Colonic mucosa (tissue), 4 donors: ENCODE data around the gene DTX4. TPM values are rescaled to one million over a fixed set of nuclear protein-coding genes. Genes with fewer than 3 reads are reported as not detected.
A peak's percentile ranks its signal among the peaks of the same experiment; 100 is the strongest.

ENCODE experiments used
- DNase-seq: peaks from one replicate; pipeline ENCODE4 v3.0.0-alpha.2; 2020
- H3K27ac ChIP-seq: fragments of 200-600 bp; one replicate; pipeline ENCODE4 v1.8.0; 2021
- H3K27me3 ChIP-seq: fragments of 200-600 bp; one replicate; pipeline ENCODE4 v1.8.0; 2021
- H3K36me3 ChIP-seq: fragments of 200-600 bp; one replicate; pipeline ENCODE4 v1.8.0; 2021
- H3K4me1 ChIP-seq: fragments of 200-600 bp; one replicate; pipeline ENCODE4 v1.8.0; 2021; ENCODE audit warnings: mild to moderate bottlenecking
- H3K4me3 ChIP-seq: fragments of 200-600 bp; one replicate; pipeline ENCODE4 v1.8.0; 2021
- H3K9ac ChIP-seq, 2 donors: one replicate each; pipeline ENCODE4 v1.7.0; 2013; ENCODE audit warnings: control low read depth in 2 of 2, low read depth in 2 of 2, low read length in 2 of 2
- H3K9me3 ChIP-seq: fragments of 200-600 bp; one replicate; pipeline ENCODE4 v1.8.0; 2021
- intact Hi-C: fragments of 100-400 bp; cut with DNase I; formaldehyde crosslinking; loops from one replicate; pipeline ENCODE4 v1.14.1; 2022
- total RNA-seq, 2 donors: library from RNA; stranded (reverse); fragmentation: NEBNext Ultra II Directional in 1 of 2; extraction: Animal tissue kit (Norgen Biotek cat#: 25700) in 1 of 2; gene quantifications; one replicate each; pipeline ENCODE4 v1.2.1, GENCODE V29; 2021
- TF ChIP-seq, protein P1 (sequence below): fragments of 200-600 bp; IDR thresholded peaks from one replicate; pipeline ENCODE4 v1.8.0; 2022; ENCODE audit warnings: antibody characterized with exemption, mild to moderate bottlenecking
- donor health status: healthy.
- donor health status: DM: no; HTN: no; CAD: no.
- donor health status: DM: no; HTN: no; CAD: no.

The DTX4 gene
- total RNA-seq, 2 donors from 2014 or later: 54.7 to 59.7 TPM

DNA sequence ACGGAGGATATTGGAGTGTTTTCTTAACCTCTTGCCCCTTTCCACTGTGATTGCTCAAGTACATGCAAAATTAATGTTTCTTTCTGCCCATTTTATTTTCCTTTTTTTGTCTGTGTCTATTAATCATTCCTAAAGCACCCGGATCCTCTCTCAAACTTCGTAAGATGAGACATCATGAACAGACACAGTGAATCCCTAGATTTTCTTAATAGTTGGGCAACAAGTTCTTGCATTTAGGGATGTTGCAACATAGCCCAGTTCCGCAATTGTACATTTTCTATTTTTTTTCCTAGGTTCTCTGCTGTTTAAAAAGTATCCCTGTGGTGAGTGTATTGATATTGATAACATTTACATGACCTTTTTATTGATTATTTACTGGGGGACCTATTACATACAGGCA lies 26.4 kb upstream of the DTX4 start:
- TF ChIP-seq, protein P1, sequence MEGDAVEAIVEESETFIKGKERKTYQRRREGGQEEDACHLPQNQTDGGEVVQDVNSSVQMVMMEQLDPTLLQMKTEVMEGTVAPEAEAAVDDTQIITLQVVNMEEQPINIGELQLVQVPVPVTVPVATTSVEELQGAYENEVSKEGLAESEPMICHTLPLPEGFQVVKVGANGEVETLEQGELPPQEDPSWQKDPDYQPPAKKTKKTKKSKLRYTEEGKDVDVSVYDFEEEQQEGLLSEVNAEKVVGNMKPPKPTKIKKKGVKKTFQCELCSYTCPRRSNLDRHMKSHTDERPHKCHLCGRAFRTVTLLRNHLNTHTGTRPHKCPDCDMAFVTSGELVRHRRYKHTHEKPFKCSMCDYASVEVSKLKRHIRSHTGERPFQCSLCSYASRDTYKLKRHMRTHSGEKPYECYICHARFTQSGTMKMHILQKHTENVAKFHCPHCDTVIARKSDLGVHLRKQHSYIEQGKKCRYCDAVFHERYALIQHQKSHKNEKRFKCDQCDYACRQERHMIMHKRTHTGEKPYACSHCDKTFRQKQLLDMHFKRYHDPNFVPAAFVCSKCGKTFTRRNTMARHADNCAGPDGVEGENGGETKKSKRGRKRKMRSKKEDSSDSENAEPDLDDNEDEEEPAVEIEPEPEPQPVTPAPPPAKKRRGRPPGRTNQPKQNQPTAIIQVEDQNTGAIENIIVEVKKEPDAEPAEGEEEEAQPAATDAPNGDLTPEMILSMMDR: no peak
- no peaks in the 10 kb centered on the region for H3K4me1 ChIP-seq
- H3K36me3 ChIP-seq: no peaks in the 10 kb centered on the region
- H3K9me3 ChIP-seq: no peaks in the 10 kb centered on the region
- peak overlapping the region in 1 of 2 donors; percentile 12 for H3K9ac ChIP-seq
- intact Hi-C loops: no loop called here
- DNase-seq: no peak
- H3K27ac ChIP-seq: peak overlapping the region; percentile 95
- no peaks in the 10 kb centered on the region for H3K27me3 ChIP-seq
- H3K4me3 ChIP-seq: no peak overlapping the region

- TF ChIP-seq, protein P1: no peak
- no peak overlapping the region for H3K4me3 ChIP-seq
- no peaks in the 10 kb centered on the region for H3K27me3 ChIP-seq
- no peak for DNase-seq
- H3K9ac ChIP-seq: no peak overlapping the region
- H3K4me1 ChIP-seq: no peaks in the 10 kb centered on the region
- no peaks in the 10 kb centered on the region for H3K36me3 ChIP-seq
- H3K27ac ChIP-seq: no peak overlapping the region
- intact Hi-C loops: no loop called here
- H3K9me3 ChIP-seq: no peaks in the 10 kb centered on the region
These were observed 20.2 kb upstream of the DTX4 start for GRCh38 chr11:59151761-59152160.

GRCh38 chr11:59152312-59152951 lies 19.5 kb upstream of the DTX4 start:
- TF ChIP-seq, protein P1: no peak
- Histone ChIP-seq H3K27me3 (no peaks in the 10 kb centered on the region), H3K27ac (no peak overlapping the region), H3K4me3 (no peak overlapping the region), H3K36me3 (no peaks in the 10 kb centered on the region), H3K9ac (peak overlapping the region in 1 of 2 donors; percentile 20), H3K9me3 (no peaks in the 10 kb centered on the region), H3K4me1 (no peaks in the 10 kb centered on the region)
- intact Hi-C loops: no loop called here
- no peak for DNase-seq

GRCh38 chr11:59154610-59155009 lies 17.3 kb upstream of the DTX4 start:
- H3K4me3 ChIP-seq: no peak overlapping the region
- TF ChIP-seq, protein P1: no peak
- no peaks in the 10 kb centered on the region for H3K9me3 ChIP-seq
- H3K27me3 ChIP-seq: no peaks in the 10 kb centered on the region
- H3K9ac ChIP-seq: no peak overlapping the region
- H3K36me3 ChIP-seq: no peaks in the 10 kb centered on the region
- DNase-seq: no peak
- H3K4me1 ChIP-seq: no peaks in the 10 kb centered on the region
- H3K27ac ChIP-seq: no peak overlapping the region
- intact Hi-C loops: no loop called here

DNA sequence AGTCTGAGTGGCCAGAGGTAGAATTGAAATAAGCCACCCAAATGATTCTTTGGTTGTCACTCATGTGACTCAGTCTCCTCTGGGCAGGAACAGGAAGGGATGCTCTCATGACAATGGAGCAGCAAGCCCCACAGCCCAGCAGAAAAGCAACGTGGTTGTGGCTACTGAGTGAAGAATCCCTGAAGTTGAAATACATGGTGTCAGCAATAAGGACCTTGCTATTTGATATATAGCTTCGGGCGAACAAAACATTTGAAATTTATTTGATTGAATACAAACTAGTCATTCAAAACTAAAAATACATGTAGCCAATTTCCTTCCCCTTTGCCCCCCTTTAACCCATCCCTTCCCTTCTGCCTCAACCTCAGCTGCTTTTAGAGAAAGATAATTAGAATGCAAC lies 14.5 kb upstream of the DTX4 start:
- H3K27ac ChIP-seq: no peak overlapping the region
- DNase-seq: no peak
- TF ChIP-seq, protein P1: no peak
- no peaks in the 10 kb centered on the region for H3K36me3 ChIP-seq
- H3K27me3 ChIP-seq: no peaks in the 10 kb centered on the region
- no peak overlapping the region for H3K4me3 ChIP-seq
- no peak overlapping the region for H3K9ac ChIP-seq
- H3K4me1 ChIP-seq: no peaks in the 10 kb centered on the region
- intact Hi-C loops: no loop called here
- H3K9me3 ChIP-seq: no peaks in the 10 kb centered on the region
